H1 (cell line): Measurements from ENCODE around the gene TANC1. TPM values are rescaled to one million over a fixed set of nuclear protein-coding genes. Genes with fewer than 3 reads are reported as not detected.

Source experiments
- CTCF ChIA-PET: fragments of 300-600 bp; sonication (Branson Sonifier 250); formaldehyde crosslinking; loops from one replicate; lab custom pipeline; 2021; ENCODE audit not compliant: partially characterized antibody; lab: Charles Lee
- POLR2A ChIA-PET: fragments of 300-600 bp; sonication (Branson Sonifier 250); formaldehyde crosslinking; loops from one replicate; lab custom pipeline; 2021; ENCODE audit warnings: inconsistent platforms; ENCODE audit not compliant: partially characterized antibody; lab: Charles Lee
- DNase-seq, 2 experiments: peaks; one replicate each; pipeline versions ENCODE4 v3.0.0 to v3.0.0-alpha.2; 2010 to 2022; ENCODE audit warnings: low spot score in 2 of 2, low read depth in 1 of 2, mixed read lengths in 1 of 2
- FAIRE-seq: peaks from 2 replicates; lab custom pipeline; 2011; peaks lifted over from hg19 to GRCh38; lab: Jason Lieb, UNC
- H2AFZ ChIP-seq: 2 replicates; pipeline ENCODE4 v1.8.1; 2012; ENCODE audit warnings: low read length, inconsistent platforms
- H2AK5ac ChIP-seq: 2 replicates; pipeline ENCODE4 v1.6.1; 2013; ENCODE audit warnings: low read depth, low read length
- H2BK120ac ChIP-seq: replicated peaks from 2 replicates; pipeline ENCODE3; 2013; ENCODE audit warnings: low read depth, low read length, inconsistent platforms
- H2BK12ac ChIP-seq: 2 replicates; pipeline ENCODE4 v1.6.1; 2013; ENCODE audit warnings: low read depth, low read length
- H2BK15ac ChIP-seq: 2 replicates; pipeline ENCODE4 v1.6.1; 2013; ENCODE audit warnings: low read length
- H2BK20ac ChIP-seq: 2 replicates; pipeline ENCODE4 v1.6.1; 2013; ENCODE audit warnings: low read length
- H2BK5ac ChIP-seq: 2 replicates; pipeline ENCODE4 v1.6.1; 2013; ENCODE audit warnings: low read depth, low read length
- H3K14ac ChIP-seq: 2 replicates; pipeline ENCODE4 v1.6.1; 2013; ENCODE audit warnings: inconsistent platforms; ENCODE audit not compliant: insufficient read length
- H3K18ac ChIP-seq: 2 replicates; pipeline ENCODE4 v1.6.1; 2013; ENCODE audit warnings: low read length; ENCODE audit errors: extremely low read depth
- H3K23ac ChIP-seq: 2 replicates; pipeline ENCODE4 v1.6.1; 2013; ENCODE audit warnings: inconsistent platforms; ENCODE audit not compliant: insufficient read length
- H3K23me2 ChIP-seq: 2 replicates; pipeline ENCODE4 v1.6.1; 2013; ENCODE audit warnings: low read depth, low read length
- H3K27ac ChIP-seq: 2 replicates; pipeline ENCODE4 v1.6.1; 2011; ENCODE audit warnings: low read depth, low read length, inconsistent platforms
- H3K27me3 ChIP-seq, 4 experiments: replicated peaks in 1 of 4; 1 replicate in 1 of 4; 2 replicates in 3 of 4; pipeline versions ENCODE4 v1.6.1 to v1.8.1; 2011 to 2013; ENCODE audit warnings: low read length in 3 of 4, mild to moderate bottlenecking in 3 of 4, inconsistent platforms in 2 of 4, mixed read lengths in 2 of 4, moderate library complexity in 1 of 4; ENCODE audit not compliant: control insufficient read depth in 3 of 4, insufficient read depth in 3 of 4; ENCODE audit errors: extremely low read depth in 1 of 4
- H3K36me3 ChIP-seq, 4 experiments: 2 replicates each; pipeline versions ENCODE4 v1.6.1 to v1.8.1; 2011 to 2013; ENCODE audit warnings: mild to moderate bottlenecking in 4 of 4, low read length in 3 of 4, moderate library complexity in 2 of 4, control low read depth in 1 of 4, inconsistent platforms in 1 of 4; ENCODE audit not compliant: insufficient read depth in 4 of 4, control insufficient read depth in 2 of 4
- H3K4ac ChIP-seq: replicated peaks from 2 replicates; pipeline ENCODE3; 2013; ENCODE audit warnings: low read length, low read depth, mixed read lengths, inconsistent platforms; ENCODE audit not compliant: insufficient read length
- H3K4me1 ChIP-seq, 4 experiments: replicated peaks in 1 of 4; 1 replicate in 1 of 4; 2 replicates in 3 of 4; pipeline versions ENCODE4 v1.6.1 to v1.8.1; 2011 to 2013; ENCODE audit warnings: low read length in 3 of 4, inconsistent platforms in 2 of 4, mixed read lengths in 1 of 4; ENCODE audit not compliant: insufficient read depth in 4 of 4, control insufficient read depth in 3 of 4
- H3K4me2 ChIP-seq, 2 experiments: 2 replicates each; pipeline versions ENCODE4 v1.6.1 to v1.8.1; 2011 to 2013; ENCODE audit warnings: low read depth in 2 of 2, low read length in 2 of 2, control low read depth in 1 of 2, inconsistent platforms in 1 of 2, mild to moderate bottlenecking in 1 of 2; ENCODE audit not compliant: insufficient read depth in 1 of 2
- H3K4me3 ChIP-seq, 4 experiments: fragments of 200-600, 300-600 bp in 1 of 4; sonication (generic), shearing (Covaris generic), sonication (Bioruptor Twin) in 1 of 4; 2 replicates each; pipeline versions ENCODE4 v1.5.1 to v1.8.1; 2011 to 2016; ENCODE audit warnings: low read length in 4 of 4, low read depth in 3 of 4, control low read depth in 2 of 4, inconsistent platforms in 2 of 4, mild to moderate bottlenecking in 2 of 4, mixed read lengths in 1 of 4, moderate library complexity in 1 of 4; ENCODE audit not compliant: insufficient read depth in 2 of 4; ENCODE audit errors: extremely low read depth in 1 of 4
- H3K56ac ChIP-seq: replicated peaks from 2 replicates; pipeline ENCODE3; 2013; ENCODE audit warnings: low read depth, mild to moderate bottlenecking, mixed read lengths, low read length, inconsistent platforms; ENCODE audit not compliant: insufficient read length
- H3K79me1 ChIP-seq: 2 replicates; pipeline ENCODE4 v1.6.1; 2013; ENCODE audit warnings: low read depth, low read length, control low read depth
- H3K79me2 ChIP-seq, 2 experiments: 2 replicates each; pipeline versions ENCODE4 v1.6.1 to v1.8.1; 2012 to 2013; ENCODE audit warnings: low read length in 2 of 2, mild to moderate bottlenecking in 2 of 2, inconsistent platforms in 1 of 2; ENCODE audit not compliant: insufficient read depth in 2 of 2, control insufficient read depth in 1 of 2
- H3K9ac ChIP-seq, 4 experiments: replicated peaks in 1 of 4; 1 replicate in 1 of 4; 2 replicates in 3 of 4; pipeline versions ENCODE4 v1.6.1 to v1.8.1; 2011 to 2013; ENCODE audit warnings: low read depth in 3 of 4, low read length in 3 of 4, control low read depth in 2 of 4, mild to moderate bottlenecking in 2 of 4, moderate library complexity in 2 of 4, inconsistent platforms in 1 of 4; ENCODE audit errors: extremely low read depth in 1 of 4
- H3K9me3 ChIP-seq, 2 experiments: 2 replicates each; pipeline versions ENCODE4 v1.6.1 to v1.8.1; 2012 to 2013; ENCODE audit warnings: mild to moderate bottlenecking in 2 of 2, moderate library complexity in 2 of 2, control low read depth in 1 of 2, inconsistent platforms in 1 of 2, low read depth in 1 of 2, low read length in 1 of 2, mixed read lengths in 1 of 2; ENCODE audit not compliant: insufficient read depth in 2 of 2
- H4K20me1 ChIP-seq, 2 experiments: replicated peaks in 1 of 2; 2 replicates each; pipeline versions ENCODE3 to v1.8.1; 2011 to 2013; ENCODE audit warnings: inconsistent platforms in 2 of 2, low read length in 2 of 2, mild to moderate bottlenecking in 1 of 2; ENCODE audit not compliant: insufficient read depth in 2 of 2, control insufficient read depth in 1 of 2
- H4K5ac ChIP-seq: 2 replicates; pipeline ENCODE4 v1.6.1; 2013; ENCODE audit warnings: low read length, low read depth, mixed read lengths, inconsistent platforms; ENCODE audit not compliant: insufficient read length
- H4K8ac ChIP-seq: 2 replicates; pipeline ENCODE4 v1.8.0; 2013; ENCODE audit warnings: mild to moderate bottlenecking, moderate library complexity, low read length, inconsistent platforms; ENCODE audit not compliant: insufficient read depth; ENCODE audit errors: extremely low read depth
- H4K91ac ChIP-seq: replicated peaks from 2 replicates; pipeline ENCODE3; 2013; ENCODE audit warnings: low read length, mixed read lengths, inconsistent platforms; ENCODE audit not compliant: insufficient read length
- NANOG ChIP-seq: IDR thresholded peaks from 2 replicates; pipeline ENCODE4 v1.6.1; 2011; ENCODE audit warnings: low read length, low read depth, mild to moderate bottlenecking, inconsistent platforms; ENCODE audit not compliant: insufficient read depth, poor library complexity, severe bottlenecking
- ZNF274 ChIP-seq: IDR thresholded peaks from 2 replicates; pipeline ENCODE4 v1.7.0; 2012; ENCODE audit warnings: low read length, borderline replicate concordance; ENCODE audit errors: extremely low read depth
- WGBS, 2 experiments: shearing (Covaris generic) in 1 of 2; methylation state at CpG; one replicate each; pipeline versions ENCODE4 v1.1.6 to v1.1.7; 2013 to 2015; ENCODE audit warnings: low lambda C conversion rate in 2 of 2, mixed read lengths in 2 of 2, inconsistent platforms in 1 of 2, low coverage in 1 of 2, missing lambda C conversion rate in 1 of 2; ENCODE audit not compliant: insufficient replicate concordance in 2 of 2, insufficient coverage in 1 of 2, insufficient read length in 1 of 2; ENCODE audit errors: extremely low coverage in 1 of 2, missing lambda C conversion rate in 1 of 2; 5-methylcytosine and 5-hydroxymethylcytosine counted together
- polyA plus RNA-seq, 7 experiments: library from polyadenylated mRNA; depleted of rRNA in 3 of 7; stranded (reverse) in 5 of 7; unstranded in 2 of 7; fragments of >200 nt in 5 of 7; fragments of 200-250 nt in 2 of 7; gene quantifications; 1 replicate in 5 of 7; 2 replicates in 1 of 7; 4 replicates in 1 of 7; pipeline versions ENCODE4 v1.2.1 to v1.2.3, GENCODE V29; 2011 to 2013; ENCODE audit warnings: missing spikeins in 2 of 7, mixed read lengths in 2 of 7
- total RNA-seq: library from RNA; stranded (reverse); fragmentation: NEBNext Ultra II Directional; extraction: Animal tissue kit (Norgen Biotek cat#: 25700); gene quantifications from 2 replicates; pipeline ENCODE4 v1.2.1, GENCODE V29; 2021

Gene TANC1
- total and polyA plus RNA-seq, 2 of the 8 experiments (the other 6 are each of a cell fraction or from before 2014, with no cell fraction given), result 4.1 to 7.6 TPM

DNA sequence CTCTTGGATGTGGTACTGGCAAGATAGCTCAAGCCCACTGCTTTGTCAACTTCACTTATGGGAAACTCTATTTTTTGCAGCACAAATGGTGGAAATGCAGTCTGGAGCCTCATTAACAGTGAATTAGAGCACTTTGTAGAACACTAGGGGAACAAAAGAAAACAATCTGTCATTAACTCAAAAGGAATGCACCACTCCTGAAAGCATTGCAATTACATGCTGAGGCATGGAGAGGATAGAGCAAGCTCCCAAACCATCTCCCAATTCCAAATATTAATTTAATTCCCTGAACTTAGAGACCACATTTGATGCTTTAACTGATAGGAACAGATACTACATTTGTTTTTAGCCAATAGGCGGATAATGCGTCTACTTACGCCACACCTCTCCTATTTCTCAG is 32.8 kb upstream of the TANC1 start:
- Histone ChIP-seq H4K91ac (no peak overlapping the region), H4K5ac (no peak overlapping the region), H3K14ac (no peak overlapping the region), H3K9me3 (no peaks in the 10 kb centered on the region), H2BK12ac (no peak overlapping the region), H3K4me1 (peaks cover 0 to 2% (median under 1%) of the 10 kb centered on the region in 4 experiments; a peak in 2 of 7 replicates), H3K18ac (no peak overlapping the region), H3K56ac (no peak overlapping the region), H2BK15ac (no peak overlapping the region), H2BK5ac (no peak overlapping the region), H2AK5ac (no peak overlapping the region), H3K23me2 (no peaks in the 10 kb centered on the region), H4K20me1 (no peaks in the 10 kb centered on the region), H3K27ac (no peak overlapping the region), H3K23ac (no peak overlapping the region), H3K36me3 (no peaks in the 10 kb centered on the region), H3K79me1 (no peaks in the 10 kb centered on the region), H3K79me2 (no peaks in the 10 kb centered on the region), H2BK20ac (no peak overlapping the region), H3K9ac (no peak overlapping the region), H3K4ac (no peak overlapping the region), H3K27me3 (no peaks in the 10 kb centered on the region; a peak in 1 of 7 replicates), H2BK120ac (no peak overlapping the region), H2AFZ (no peak overlapping the region), H3K4me2 (no peak overlapping the region), H4K8ac (no peak overlapping the region), H3K4me3 (no peak overlapping the region)
- FAIRE-seq (no peak), DNase-seq (no peak)
- ChIA-PET CTCF (interaction anchor here (0.7 to 1.4 kb wide), 4 partner anchors 12 to 183 kb away, joined by 3 to 4 read pairs (median 3); no protein-coding TSS in a partner anchor), POLR2A (no interaction called here)
- WGBS, 2 experiments, result 60% methylated on average over 3 of the region's 3 CpGs; no CpG with 5 or more reads in 1 of the 2 experiments
- TF ChIP-seq NANOG (peak; percentile 47), ZNF274 (no peak)
